Stimulated activated CD4-positive, alpha-beta T cell treated with anti-CD3 and anti-CD28 coated beads, TNF-alpha, amount 100 ng/mL, for 24 hours (primary cell): ENCODE measurements around the gene DNAJB7.
"Not testable (repeated sequence)": the region's sequence is repeated elsewhere in the genome, so short reads cannot be mapped to it uniquely, and the experiment has no call there.

Source experiments
- DNase-seq, 3 experiments: peaks; one replicate each; pipeline ENCODE4 v3.0.0-alpha.2; 2020; ENCODE audit warnings: low read depth in 3 of 3

DNAJB7 gene

DNA sequence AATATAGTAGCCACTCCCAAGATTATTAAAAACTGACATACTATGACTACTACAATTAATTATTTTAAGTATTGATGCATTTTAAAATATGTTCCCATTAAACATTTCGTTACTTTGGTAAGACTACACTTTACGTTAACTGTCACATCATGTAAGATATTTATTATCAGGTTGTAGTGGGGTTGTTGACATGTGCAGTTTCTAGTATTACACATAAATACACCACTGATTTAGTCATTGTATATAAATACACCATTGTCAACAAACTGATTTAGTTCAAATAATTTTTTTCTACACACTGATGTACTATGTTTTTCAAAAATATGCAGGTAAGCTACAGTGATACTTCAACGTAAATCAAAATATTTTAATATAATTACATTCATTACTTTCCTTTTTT, 17.0 kb downstream of the DNAJB7 start:
- no peak for DNase-seq

- no peak for DNase-seq
These were observed 23.4 kb downstream of the DNAJB7 start for GRCh38 chr22:40838486-40838885.

DNA sequence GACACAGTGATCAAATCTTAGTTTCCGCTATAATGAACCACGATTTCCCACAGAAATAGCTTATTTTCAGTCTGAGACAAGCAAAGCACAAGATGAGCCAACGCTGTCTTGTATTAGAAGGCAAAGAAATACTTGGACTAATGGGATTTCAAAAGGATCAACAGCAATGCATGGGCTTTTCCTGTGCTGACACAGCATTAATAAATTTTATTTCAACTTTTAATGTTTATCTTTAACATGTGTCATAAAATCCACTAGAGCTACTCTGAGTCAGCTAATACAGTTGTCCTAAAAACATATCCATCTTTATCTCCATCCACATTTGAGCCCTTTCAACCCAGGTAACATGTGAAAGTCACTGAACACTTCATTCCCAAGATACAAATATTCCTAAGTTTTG, 27.3 kb downstream of the DNAJB7 start:
- no peak for DNase-seq

DNA sequence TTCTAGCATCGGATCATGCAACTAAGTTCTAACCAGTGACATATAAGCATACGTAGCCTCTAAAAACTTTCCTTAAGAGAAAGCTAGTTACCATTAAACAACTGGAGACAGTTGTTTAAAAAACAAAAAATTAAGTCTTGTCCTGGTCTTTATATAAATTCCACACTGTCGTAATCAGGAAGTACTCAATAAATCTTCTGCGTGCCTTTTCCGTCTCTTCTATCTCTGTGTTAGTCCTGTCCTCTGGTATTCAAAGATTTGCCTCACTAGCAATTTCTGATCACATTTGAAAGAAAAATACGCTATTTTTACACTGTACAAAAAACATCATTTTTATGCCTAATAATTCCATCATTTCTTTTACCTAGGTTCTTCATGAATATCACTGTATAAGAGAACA, 32.8 kb downstream of the DNAJB7 start:
- no peak for DNase-seq

DNA sequence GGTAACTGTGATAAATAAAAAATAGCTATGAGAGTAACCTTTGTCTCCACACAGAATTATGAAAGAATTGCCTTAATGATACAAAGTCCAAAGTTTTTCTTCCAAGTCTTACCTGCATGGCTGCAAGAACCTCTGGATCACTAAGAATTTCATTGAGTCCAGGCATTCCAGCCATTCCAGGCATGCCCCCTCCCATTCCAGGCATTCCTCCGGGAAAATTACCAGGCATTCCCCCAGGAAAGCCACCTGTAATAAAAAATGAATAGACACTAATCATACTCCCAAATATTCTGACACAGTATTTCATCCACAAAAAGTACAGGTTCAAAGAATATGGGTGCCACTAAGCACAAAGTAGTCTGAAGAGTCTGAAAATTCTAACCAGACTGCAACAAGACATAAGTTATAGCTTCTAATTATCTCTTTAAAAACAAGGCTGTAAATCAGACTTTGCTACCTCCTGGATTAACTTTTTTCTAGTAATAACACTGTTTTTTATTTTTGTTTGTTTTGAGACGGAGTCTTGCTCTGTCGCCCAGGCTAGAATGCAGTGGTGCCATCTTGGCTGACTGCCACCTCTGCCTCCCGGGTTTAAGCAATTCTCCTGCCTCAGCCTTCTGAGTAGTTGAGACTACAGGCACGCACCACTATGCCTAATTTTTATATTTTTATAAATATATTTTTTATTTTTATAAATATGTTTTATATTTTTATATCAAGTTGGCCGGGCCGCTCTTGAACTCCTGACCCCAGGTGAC, 34.8 kb downstream of the DNAJB7 start:
- DNase-seq = no peak

GRCh38 chr22:40826292-40826691, 35.6 kb downstream of the DNAJB7 start:
- DNase-seq = not testable (repeated sequence)

DNA sequence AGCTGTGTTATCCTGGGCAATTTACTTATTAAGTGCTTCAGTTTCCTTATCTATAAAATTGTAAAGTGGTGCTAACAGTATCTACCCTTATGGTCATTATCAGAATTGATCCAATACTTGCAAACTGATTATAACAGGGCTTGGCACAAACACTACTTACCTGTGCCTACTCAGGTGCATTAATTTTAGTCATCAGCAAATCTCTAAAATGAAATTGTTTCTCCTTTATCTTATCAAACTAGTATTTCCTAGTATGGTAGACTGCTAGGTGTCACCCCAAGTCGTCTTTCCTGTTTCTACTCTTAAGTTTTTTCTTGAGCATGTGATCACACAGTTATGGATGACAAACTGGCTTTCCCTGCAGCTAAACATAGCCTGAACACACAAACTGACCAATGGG, 38.5 kb downstream of the DNAJB7 start:
- DNase-seq = no peak

GRCh38 chr22:40819599-40820140, 42.2 kb downstream of the DNAJB7 start:
- no peak for DNase-seq

- peak; percentile 72 to 86 (median 79) for DNase-seq
These were observed 42.9 kb downstream of the DNAJB7 start, which contains the start of gene SLC25A17 for GRCh38 chr22:40818747-40819598. TSS of gene SLC25A17 (minus strand) at chr22:40819346. CDS start at chr22:40819248, 98 bp downstream.

DNA sequence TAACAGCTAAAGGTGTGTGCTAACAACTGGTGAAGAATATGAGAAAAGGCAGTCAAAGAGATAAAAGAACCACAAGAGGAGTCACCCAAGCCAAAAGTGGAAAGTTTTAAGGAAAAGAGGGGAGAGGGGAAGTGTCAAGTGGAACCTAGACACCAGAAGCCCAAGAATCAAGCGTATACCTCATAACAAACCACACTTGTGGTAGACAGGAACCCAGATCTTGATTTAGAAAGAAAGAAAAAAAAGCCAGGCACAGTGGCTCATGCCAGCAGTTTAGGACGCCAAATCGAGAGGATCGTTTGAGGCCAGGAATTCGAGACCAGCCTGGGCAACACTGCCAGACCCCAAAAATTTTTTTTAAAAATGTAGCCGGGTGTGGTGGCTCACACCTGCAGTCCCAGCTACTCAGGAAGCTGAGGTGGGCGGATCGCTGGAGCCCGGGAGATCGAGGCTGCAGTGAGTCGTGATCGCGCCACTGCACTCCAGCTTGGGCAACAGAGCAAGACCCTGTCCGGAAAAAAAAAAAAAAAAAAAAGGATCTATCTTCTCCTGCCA, 43.6 kb downstream of the DNAJB7 start:
- no peak for DNase-seq

- no peak for DNase-seq
These were observed 44.2 kb downstream of the DNAJB7 start for GRCh38 chr22:40817737-40818136.

DNA sequence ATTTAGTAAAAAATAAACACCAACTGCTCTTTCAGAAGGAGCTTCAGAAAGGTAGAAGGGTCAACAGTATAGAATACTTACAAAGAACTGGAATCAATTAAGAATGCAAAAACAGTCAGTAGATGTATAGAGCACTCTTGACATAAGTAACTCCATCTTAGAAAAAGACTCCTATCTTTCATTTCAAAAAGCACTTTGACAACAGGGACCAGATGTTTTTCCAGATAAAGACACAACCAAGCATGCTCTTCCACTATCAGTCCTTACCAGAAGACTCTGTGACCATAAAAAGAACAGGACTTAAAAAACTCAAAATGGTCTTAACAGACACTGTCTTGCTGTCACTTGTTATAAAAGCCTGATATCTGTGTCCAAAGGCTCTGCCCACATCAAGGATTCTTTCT, 48.0 kb downstream of the DNAJB7 start:
- DNase-seq = no peak
